GM12878 (cell line): Measurements from ENCODE around the gene CDH15. TPM values are rescaled to one million over a fixed set of nuclear protein-coding genes. Genes with fewer than 3 reads are reported as not detected.

Source experiments
- ATAC-seq: fragments of 200-7000 bp; cut with Tn5 transposase; 3 replicates; pipeline ENCODE4 v1.9.1; 2020; ENCODE audit warnings: mild to moderate bottlenecking, moderate library complexity
- BruUV-seq: library from RNA; stranded (reverse); fragments of 400-500 nt; replicated peaks from 2 replicates; lab custom pipeline; 2021; lab: Mats Ljungman, UMichigan
- CTCF ChIA-PET: fragments of 300-600 bp; sonication (Branson Sonifier 250); formaldehyde crosslinking; extraction: SDS; loops from one replicate; lab custom pipeline; 2021; ENCODE audit warnings: inconsistent platforms; lab: Yijun Ruan, JAX
- POLR2A ChIA-PET: fragments of 350-600 bp; formaldehyde crosslinking; extraction: SDS; loops from one replicate; lab custom pipeline; 2021; ENCODE audit warnings: inconsistent platforms; lab: Charles Lee
- RAD21 ChIA-PET: fragments of 300-600 bp; sonication (Branson Sonifier 250); formaldehyde crosslinking; loops from one replicate; lab custom pipeline; 2023; ENCODE audit warnings: antibody characterized with exemption; ENCODE audit not compliant: unreplicated experiment; lab: Charles Lee
- SMC1A ChIA-PET: fragments of 300-600 bp; sonication (Branson Sonifier 250); formaldehyde crosslinking; loops from one replicate; lab custom pipeline; 2023; ENCODE audit not compliant: unreplicated experiment, uncharacterized antibody; lab: Charles Lee
- DNase-seq: peaks from one replicate; pipeline ENCODE4 v3.0.0-alpha.2; 2011; ENCODE audit warnings: low read depth, low spot score
- FAIRE-seq: peaks from 3 replicates; lab custom pipeline; 2011; peaks lifted over from hg19 to GRCh38; lab: Jason Lieb, UNC
- H2AFZ ChIP-seq: 2 replicates; pipeline ENCODE4 v1.6.0; 2011; ENCODE audit warnings: low read depth, low read length, control low read depth; ENCODE audit not compliant: control insufficient read depth
- H3K27ac ChIP-seq: 2 replicates; pipeline ENCODE4 v1.5.1; 2011; ENCODE audit warnings: control low read depth; ENCODE audit not compliant: control insufficient read depth, insufficient read depth
- H3K27me3 ChIP-seq, 2 experiments: replicated peaks in 1 of 2; 2 replicates each; pipeline versions ENCODE4 v1.6.0 to v1.6.1; 2011; ENCODE audit warnings: low read length in 1 of 2; ENCODE audit not compliant: control insufficient read depth in 2 of 2, insufficient read depth in 2 of 2
- H3K36me3 ChIP-seq, 2 experiments: 2 replicates each; pipeline ENCODE4 v1.5.1; 2011; ENCODE audit warnings: low read length in 1 of 2; ENCODE audit not compliant: control insufficient read depth in 2 of 2, insufficient read depth in 2 of 2
- H3K4me1 ChIP-seq: 2 replicates; pipeline ENCODE4 v1.6.1; 2011; ENCODE audit warnings: mild to moderate bottlenecking, low read length, moderate library complexity, mixed read lengths; ENCODE audit not compliant: control insufficient read depth, insufficient read depth
- H3K4me2 ChIP-seq: 2 replicates; pipeline ENCODE4 v1.6.0; 2011; ENCODE audit warnings: control low read depth; ENCODE audit not compliant: control insufficient read depth, insufficient read depth
- H3K4me3 ChIP-seq: fragments of 200-600 bp; sonication (generic); 2 replicates; pipeline ENCODE4 v1.5.1; 2016
- H3K79me2 ChIP-seq: 2 replicates; pipeline ENCODE4 v1.6.0; 2011; ENCODE audit warnings: low read length; ENCODE audit not compliant: control insufficient read depth, insufficient read depth
- H3K9ac ChIP-seq: 2 replicates; pipeline ENCODE4 v1.8.0; 2011; ENCODE audit warnings: low read length, control low read depth, mixed read lengths; ENCODE audit not compliant: control insufficient read depth, insufficient read depth
- H3K9me3 ChIP-seq: replicated peaks from 3 replicates; pipeline ENCODE4 v1.5.1; 2011; ENCODE audit warnings: mild to moderate bottlenecking, low read length; ENCODE audit not compliant: control insufficient read depth, insufficient read depth
- H4K20me1 ChIP-seq: 2 replicates; pipeline ENCODE4 v1.6.0; 2011; ENCODE audit not compliant: control insufficient read depth, insufficient read depth
- JUND ChIP-seq: IDR thresholded peaks from 2 replicates; pipeline ENCODE4 v1.6.1; 2012; ENCODE audit warnings: low read depth, mild to moderate bottlenecking, low read length, improper control_type of control experiment, moderate library complexity
- MTA3 ChIP-seq: IDR thresholded peaks from 2 replicates; pipeline ENCODE4 v1.6.1; 2012; ENCODE audit warnings: low read length, inconsistent platforms, borderline replicate concordance
- MYB ChIP-seq: fragments of 150-350 bp; IDR thresholded peaks from 2 replicates; pipeline ENCODE4 v1.6.1; 2014; ENCODE audit warnings: mild to moderate bottlenecking, low read depth, low read length, borderline replicate concordance
- NR2F1 ChIP-seq: fragments of 450-650 bp; conservative IDR thresholded peaks from 2 replicates; pipeline ENCODE4 v1.6.1; 2017; ENCODE audit warnings: mild to moderate bottlenecking
- POLR2AphosphoS5 ChIP-seq: IDR thresholded peaks from 2 replicates; pipeline ENCODE4 v1.6.1; 2011; ENCODE audit warnings: mild to moderate bottlenecking, low read length, inconsistent platforms
- RUNX3 ChIP-seq: IDR thresholded peaks from 2 replicates; pipeline ENCODE4 v1.6.1; 2012; ENCODE audit warnings: low read length, inconsistent platforms
- SMAD5 ChIP-seq: IDR thresholded peaks from 2 replicates; pipeline ENCODE4 v1.6.1; 2016; ENCODE audit warnings: antibody characterized with exemption, low read depth
- TAF1 ChIP-seq: IDR thresholded peaks from 2 replicates; pipeline ENCODE4 v1.6.1; 2011; ENCODE audit warnings: mild to moderate bottlenecking, low read depth, low read length, borderline replicate concordance
- ZNF622 ChIP-seq: fragments of 450-650 bp; IDR thresholded peaks from 2 replicates; pipeline ENCODE4 v1.6.1; 2017; ENCODE audit warnings: mild to moderate bottlenecking, inconsistent platforms
- WGBS: methylation state at CpG from one replicate; pipeline ENCODE4 v1.1.6; 2016; ENCODE audit warnings: low lambda C conversion rate; ENCODE audit not compliant: insufficient replicate concordance, insufficient coverage; ENCODE audit errors: missing lambda C conversion rate; 5-methylcytosine and 5-hydroxymethylcytosine counted together
- in situ Hi-C: fragments of 300-500 bp; cut with MboI; formaldehyde crosslinking; loops from 9 replicates; pipeline ENCODE4 v1.14.3; 2018; ENCODE audit warnings: mixed read lengths
- intact Hi-C: fragments of 100-400 bp; cut with micrococcal nuclease; formaldehyde crosslinking; loops from one replicate; pipeline ENCODE4 v1.14.2; 2022; ENCODE audit not compliant: unreplicated experiment
- polyA plus RNA-seq, 11 experiments: library from polyadenylated mRNA; depleted of rRNA in 4 of 11; unstranded in 6 of 11; stranded (reverse) in 5 of 11; fragments of >200 nt; fragmentation: Nextera tagmentation in 4 of 11; fragmentation: Illumina TruSeq in 1 of 11; extraction: Ambion mirVana in 4 of 11; extraction: Trizol in 1 of 11; gene quantifications; 1 replicate in 1 of 11; 2 replicates in 10 of 11; pipeline versions ENCODE4 v1.2.1 to v1.2.3, GENCODE V29; 2011 to 2016; ENCODE audit warnings: inconsistent platforms in 2 of 11, missing spikeins in 2 of 11, low read depth in 1 of 11
- total RNA-seq, 4 experiments: library from RNA; depleted of rRNA in 3 of 4; stranded (reverse); fragments of >200 nt in 3 of 4; fragmentation: Illumina TruSeq in 1 of 4; extraction: Trizol in 1 of 4; gene quantifications; 2 replicates each; pipeline versions ENCODE4 v1.2.1 to v1.2.3, GENCODE V29; 2013 to 2021
- TF ChIP-seq, protein P1 (sequence below): fragments of 450-650 bp; IDR thresholded peaks from 2 replicates; pipeline ENCODE4 v1.6.1; 2017; ENCODE audit warnings: mild to moderate bottlenecking, moderate library complexity
- TF ChIP-seq, protein P2 (sequence below): fragments of 450-650 bp; formaldehyde crosslinking; IDR thresholded peaks from 2 replicates; pipeline ENCODE4 v1.5.0; 2022; ENCODE audit warnings: mild to moderate bottlenecking, missing genetic modification characterization
- TF ChIP-seq, protein P3 (sequence below): fragments of 450-650 bp; IDR thresholded peaks from 2 replicates; pipeline ENCODE4 v1.6.1; 2017; ENCODE audit warnings: low read depth, mild to moderate bottlenecking, moderate library complexity
- TF ChIP-seq, protein P4 (sequence below): fragments of 450-650 bp; conservative IDR thresholded peaks from 2 replicates; pipeline ENCODE4 v1.6.1; 2017; ENCODE audit warnings: mild to moderate bottlenecking, moderate library complexity

Gene CDH15
- total and polyA plus RNA-seq, 10 of the 15 experiments (the other 5 are each of a cell fraction or from before 2014, with no cell fraction given), result 0.02 to 0.06 TPM; not detected in 8

DNA sequence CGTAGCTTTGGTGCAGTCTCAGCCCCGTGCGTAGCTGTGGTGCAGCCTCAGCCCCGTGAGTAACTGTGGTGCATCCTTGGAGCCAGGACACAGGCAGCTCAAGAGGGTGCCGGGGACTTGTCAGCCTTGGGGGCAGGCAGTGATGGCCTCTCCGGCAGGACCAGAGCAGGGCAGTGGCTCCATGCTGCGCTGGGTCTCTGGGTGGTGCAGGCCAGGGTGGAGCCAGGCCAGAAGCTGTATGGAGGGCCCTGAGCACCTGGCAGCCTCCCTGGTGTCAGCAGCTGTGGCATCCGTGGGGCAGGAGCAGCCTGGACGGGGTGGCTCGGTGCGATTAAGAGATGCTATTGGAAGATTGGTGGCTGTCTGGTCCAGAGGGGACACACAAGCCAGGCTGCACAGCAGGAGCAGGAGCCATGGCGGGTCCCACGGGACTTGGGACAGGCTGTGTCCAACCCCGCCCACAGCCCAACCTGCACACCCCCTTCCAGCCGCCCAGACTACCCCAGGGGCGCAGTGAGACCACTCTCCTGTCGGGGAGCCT, 28.3 kb upstream of the CDH15 start:
- Histone ChIP-seq H3K4me1 (no peaks in the 10 kb centered on the region), H3K27ac (no peak overlapping the region), H4K20me1 (no peaks in the 10 kb centered on the region), H3K9ac (no peak overlapping the region), H3K4me3 (no peak overlapping the region), H3K79me2 (no peaks in the 10 kb centered on the region), H3K9me3 (no peaks in the 10 kb centered on the region; the same call in 2 of the 3 replicates), H3K36me3 (peaks cover 9 to 14% of the 10 kb centered on the region in 2 experiments), H3K27me3 (no peaks in the 10 kb centered on the region), H2AFZ (no peak overlapping the region), H3K4me2 (no peak overlapping the region)
- 95% methylated on average over 17 of the region's 17 CpGs for WGBS
- TF ChIP-seq JUND (no peak), SMAD5 (no peak), MYB (no peak), POLR2AphosphoS5 (no peak), ZNF622 (no peak), TAF1 (no peak), NR2F1 (no peak), MTA3 (no peak), RUNX3 (no peak)
- TF ChIP-seq, protein P1, sequence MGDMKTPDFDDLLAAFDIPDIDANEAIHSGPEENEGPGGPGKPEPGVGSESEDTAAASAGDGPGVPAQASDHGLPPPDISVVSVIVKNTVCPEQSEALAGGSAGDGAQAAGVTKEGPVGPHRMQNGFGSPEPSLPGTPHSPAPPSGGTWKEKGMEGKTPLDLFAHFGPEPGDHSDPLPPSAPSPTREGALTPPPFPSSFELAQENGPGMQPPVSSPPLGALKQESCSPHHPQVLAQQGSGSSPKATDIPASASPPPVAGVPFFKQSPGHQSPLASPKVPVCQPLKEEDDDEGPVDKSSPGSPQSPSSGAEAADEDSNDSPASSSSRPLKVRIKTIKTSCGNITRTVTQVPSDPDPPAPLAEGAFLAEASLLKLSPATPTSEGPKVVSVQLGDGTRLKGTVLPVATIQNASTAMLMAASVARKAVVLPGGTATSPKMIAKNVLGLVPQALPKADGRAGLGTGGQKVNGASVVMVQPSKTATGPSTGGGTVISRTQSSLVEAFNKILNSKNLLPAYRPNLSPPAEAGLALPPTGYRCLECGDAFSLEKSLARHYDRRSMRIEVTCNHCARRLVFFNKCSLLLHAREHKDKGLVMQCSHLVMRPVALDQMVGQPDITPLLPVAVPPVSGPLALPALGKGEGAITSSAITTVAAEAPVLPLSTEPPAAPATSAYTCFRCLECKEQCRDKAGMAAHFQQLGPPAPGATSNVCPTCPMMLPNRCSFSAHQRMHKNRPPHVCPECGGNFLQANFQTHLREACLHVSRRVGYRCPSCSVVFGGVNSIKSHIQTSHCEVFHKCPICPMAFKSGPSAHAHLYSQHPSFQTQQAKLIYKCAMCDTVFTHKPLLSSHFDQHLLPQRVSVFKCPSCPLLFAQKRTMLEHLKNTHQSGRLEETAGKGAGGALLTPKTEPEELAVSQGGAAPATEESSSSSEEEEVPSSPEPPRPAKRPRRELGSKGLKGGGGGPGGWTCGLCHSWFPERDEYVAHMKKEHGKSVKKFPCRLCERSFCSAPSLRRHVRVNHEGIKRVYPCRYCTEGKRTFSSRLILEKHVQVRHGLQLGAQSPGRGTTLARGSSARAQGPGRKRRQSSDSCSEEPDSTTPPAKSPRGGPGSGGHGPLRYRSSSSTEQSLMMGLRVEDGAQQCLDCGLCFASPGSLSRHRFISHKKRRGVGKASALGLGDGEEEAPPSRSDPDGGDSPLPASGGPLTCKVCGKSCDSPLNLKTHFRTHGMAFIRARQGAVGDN, result no peak
- TF ChIP-seq, protein P2, sequence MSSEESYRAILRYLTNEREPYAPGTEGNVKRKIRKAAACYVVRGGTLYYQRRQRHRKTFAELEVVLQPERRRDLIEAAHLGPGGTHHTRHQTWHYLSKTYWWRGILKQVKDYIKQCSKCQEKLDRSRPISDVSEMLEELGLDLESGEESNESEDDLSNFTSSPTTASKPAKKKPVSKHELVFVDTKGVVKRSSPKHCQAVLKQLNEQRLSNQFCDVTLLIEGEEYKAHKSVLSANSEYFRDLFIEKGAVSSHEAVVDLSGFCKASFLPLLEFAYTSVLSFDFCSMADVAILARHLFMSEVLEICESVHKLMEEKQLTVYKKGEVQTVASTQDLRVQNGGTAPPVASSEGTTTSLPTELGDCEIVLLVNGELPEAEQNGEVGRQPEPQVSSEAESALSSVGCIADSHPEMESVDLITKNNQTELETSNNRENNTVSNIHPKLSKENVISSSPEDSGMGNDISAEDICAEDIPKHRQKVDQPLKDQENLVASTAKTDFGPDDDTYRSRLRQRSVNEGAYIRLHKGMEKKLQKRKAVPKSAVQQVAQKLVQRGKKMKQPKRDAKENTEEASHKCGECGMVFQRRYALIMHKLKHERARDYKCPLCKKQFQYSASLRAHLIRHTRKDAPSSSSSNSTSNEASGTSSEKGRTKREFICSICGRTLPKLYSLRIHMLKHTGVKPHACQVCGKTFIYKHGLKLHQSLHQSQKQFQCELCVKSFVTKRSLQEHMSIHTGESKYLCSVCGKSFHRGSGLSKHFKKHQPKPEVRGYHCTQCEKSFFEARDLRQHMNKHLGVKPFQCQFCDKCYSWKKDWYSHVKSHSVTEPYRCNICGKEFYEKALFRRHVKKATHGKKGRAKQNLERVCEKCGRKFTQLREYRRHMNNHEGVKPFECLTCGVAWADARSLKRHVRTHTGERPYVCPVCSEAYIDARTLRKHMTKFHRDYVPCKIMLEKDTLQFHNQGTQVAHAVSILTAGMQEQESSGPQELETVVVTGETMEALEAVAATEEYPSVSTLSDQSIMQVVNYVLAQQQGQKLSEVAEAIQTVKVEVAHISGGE (CRISPR knock-in tag), result no peak
- TF ChIP-seq, protein P3, sequence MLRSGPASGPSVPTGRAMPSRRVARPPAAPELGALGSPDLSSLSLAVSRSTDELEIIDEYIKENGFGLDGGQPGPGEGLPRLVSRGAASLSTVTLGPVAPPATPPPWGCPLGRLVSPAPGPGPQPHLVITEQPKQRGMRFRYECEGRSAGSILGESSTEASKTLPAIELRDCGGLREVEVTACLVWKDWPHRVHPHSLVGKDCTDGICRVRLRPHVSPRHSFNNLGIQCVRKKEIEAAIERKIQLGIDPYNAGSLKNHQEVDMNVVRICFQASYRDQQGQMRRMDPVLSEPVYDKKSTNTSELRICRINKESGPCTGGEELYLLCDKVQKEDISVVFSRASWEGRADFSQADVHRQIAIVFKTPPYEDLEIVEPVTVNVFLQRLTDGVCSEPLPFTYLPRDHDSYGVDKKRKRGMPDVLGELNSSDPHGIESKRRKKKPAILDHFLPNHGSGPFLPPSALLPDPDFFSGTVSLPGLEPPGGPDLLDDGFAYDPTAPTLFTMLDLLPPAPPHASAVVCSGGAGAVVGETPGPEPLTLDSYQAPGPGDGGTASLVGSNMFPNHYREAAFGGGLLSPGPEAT, result no peak
- TF ChIP-seq, protein P4, sequence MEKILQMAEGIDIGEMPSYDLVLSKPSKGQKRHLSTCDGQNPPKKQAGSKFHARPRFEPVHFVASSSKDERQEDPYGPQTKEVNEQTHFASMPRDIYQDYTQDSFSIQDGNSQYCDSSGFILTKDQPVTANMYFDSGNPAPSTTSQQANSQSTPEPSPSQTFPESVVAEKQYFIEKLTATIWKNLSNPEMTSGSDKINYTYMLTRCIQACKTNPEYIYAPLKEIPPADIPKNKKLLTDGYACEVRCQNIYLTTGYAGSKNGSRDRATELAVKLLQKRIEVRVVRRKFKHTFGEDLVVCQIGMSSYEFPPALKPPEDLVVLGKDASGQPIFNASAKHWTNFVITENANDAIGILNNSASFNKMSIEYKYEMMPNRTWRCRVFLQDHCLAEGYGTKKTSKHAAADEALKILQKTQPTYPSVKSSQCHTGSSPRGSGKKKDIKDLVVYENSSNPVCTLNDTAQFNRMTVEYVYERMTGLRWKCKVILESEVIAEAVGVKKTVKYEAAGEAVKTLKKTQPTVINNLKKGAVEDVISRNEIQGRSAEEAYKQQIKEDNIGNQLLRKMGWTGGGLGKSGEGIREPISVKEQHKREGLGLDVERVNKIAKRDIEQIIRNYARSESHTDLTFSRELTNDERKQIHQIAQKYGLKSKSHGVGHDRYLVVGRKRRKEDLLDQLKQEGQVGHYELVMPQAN, result no peak
- DNase-seq (no peak), ATAC-seq (no peak), FAIRE-seq (no peak)
- SMC1A ChIA-PET, result no interaction called here
- in situ Hi-C loops (no loop called here), intact Hi-C loops (no loop called here)
- BruUV-seq, result no TSS peak
- POLR2A ChIA-PET, result no interaction called here
- CTCF ChIA-PET, result no interaction called here
- RAD21 ChIA-PET, result no interaction called here
